DMS153 treated with DMSO at 0.1 percent for 48 hours (cell line): ENCODE data around the gene RUSC2.
"Not testable (repeated sequence)": the region's sequence is repeated elsewhere in the genome, so short reads cannot be mapped to it uniquely, and the experiment has no call there.

Experiments used
- DNase-seq: peaks from one replicate; lab custom pipeline; 2025; ENCODE audit not compliant: unreplicated experiment; lab: John Stamatoyannopoulos, UW

The RUSC2 gene

DNA sequence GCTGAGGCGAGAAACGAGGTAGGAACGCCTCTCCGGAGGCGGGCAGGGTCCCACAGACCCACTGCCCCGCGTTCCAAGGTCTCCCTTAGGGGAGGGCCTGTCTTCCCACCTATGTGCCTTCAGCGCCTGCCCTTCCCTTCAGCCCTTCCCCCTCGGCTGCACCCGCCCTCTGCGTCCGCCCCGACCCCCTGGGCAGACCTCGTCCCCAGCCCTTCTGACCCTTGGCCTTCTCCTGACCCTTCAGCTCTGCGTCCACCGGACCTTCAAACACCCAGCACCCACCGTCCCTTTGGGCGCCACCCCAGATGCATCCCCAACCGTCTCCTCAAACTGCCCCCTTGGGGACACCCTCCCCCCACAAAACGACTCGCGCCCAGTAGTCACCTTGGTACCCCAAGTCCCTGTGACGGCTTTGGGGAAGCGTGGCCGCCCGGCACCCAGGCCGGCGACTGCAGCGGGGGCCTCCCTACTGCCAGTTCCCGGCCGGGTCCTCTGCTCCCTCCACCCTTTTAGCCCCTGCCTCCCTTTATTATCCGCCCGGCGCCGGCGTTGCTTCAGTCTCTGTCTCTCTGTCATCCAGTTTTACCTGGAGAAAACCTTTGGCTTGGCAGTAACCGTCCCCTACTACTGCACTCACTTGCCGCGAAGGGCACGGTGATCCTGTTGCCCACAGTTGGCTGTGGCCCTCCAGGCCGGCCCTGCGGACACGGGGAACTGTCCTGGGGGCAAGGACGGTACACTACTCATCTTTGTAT, 421 bp downstream of the RUSC2 start:
- no peak for DNase-seq

DNA sequence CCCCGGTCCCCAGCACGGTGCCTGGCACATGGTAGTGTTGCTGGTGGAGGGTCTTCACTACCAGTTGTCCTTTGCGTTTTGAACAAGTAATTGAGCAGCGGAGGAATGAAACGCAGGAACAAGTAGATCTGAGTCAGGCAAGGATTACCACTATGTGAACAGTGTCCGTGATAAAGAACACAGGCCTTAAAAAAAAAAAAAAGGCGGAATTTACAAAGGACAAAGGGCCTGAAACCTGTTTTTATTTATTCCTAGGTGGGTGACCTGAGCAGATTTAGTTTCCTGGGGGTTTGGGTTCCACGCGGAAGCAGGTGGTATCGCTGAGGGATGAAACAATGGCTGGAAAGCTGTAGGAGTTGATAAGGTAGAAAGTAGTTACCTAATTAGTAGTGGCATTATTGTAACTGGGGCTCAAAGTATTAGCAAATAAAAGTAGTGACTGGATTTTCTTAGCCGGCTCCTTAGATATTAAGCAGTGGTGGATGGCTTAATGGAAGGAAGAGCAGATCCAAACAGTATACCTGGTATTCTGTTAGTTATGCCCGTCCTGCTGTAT, 1.1 kb downstream of the RUSC2 start:
- DNase-seq, result no peak

DNA sequence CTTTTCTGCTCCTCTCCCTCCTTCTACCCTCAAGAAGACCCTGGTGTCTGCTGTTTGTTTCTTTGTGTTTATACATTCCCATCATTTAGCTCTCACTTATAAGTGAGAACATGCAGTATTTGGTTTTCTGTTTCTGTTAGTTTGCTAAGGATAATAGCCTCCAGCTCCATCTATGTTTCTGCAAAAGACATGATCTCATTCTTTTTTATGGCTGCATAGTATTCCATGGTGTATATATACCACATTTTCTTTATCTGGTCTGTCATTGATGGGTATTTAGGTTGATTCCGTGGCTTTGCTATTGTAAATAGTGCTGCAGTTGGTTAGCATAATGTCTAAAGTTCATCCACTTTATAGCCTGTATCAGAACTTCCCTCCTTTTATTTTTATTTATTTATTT, 3.2 kb downstream of the RUSC2 start:
- not testable (repeated sequence) for DNase-seq

DNA sequence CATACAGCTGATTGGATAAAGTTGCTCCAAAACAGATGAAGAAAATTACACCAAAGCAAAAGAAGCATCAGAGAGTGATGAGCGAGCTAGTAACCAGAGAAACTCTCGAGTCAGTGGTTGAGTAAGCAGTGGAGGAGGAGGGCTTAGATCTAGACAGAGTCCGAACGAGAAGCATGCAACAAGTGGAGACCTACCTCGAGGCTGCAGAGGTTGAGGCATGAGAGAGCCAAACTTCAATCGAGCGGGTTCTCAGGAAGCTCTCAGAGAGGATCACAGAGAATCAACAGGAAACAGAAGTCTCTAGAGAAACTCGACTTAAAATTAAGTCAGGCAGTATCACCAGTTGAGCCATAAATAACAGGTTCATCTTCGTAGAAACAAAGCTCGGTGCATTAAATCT, 6.1 kb downstream of the RUSC2 start:
- no peak for DNase-seq

DNA sequence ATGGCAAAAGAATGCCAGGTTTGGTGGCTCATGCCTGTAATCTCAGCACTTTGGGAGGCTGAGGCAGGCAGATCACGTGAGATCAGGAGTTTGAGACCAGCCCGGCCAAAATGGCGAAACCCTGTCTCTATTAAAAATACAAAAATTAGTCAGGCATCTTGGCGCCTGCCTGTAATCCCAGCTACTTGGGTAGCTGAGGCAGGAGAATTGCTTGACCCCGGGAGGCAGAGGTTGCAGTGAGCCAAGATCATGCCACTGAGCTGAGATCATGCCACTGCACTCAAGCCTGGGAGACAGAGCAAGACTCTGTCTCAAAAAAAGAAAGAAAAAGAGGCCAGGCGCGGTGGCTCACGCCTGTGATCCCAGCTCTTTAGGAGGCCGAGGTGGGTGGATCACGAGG, 8.3 kb downstream of the RUSC2 start:
- not testable (repeated sequence) for DNase-seq

DNA sequence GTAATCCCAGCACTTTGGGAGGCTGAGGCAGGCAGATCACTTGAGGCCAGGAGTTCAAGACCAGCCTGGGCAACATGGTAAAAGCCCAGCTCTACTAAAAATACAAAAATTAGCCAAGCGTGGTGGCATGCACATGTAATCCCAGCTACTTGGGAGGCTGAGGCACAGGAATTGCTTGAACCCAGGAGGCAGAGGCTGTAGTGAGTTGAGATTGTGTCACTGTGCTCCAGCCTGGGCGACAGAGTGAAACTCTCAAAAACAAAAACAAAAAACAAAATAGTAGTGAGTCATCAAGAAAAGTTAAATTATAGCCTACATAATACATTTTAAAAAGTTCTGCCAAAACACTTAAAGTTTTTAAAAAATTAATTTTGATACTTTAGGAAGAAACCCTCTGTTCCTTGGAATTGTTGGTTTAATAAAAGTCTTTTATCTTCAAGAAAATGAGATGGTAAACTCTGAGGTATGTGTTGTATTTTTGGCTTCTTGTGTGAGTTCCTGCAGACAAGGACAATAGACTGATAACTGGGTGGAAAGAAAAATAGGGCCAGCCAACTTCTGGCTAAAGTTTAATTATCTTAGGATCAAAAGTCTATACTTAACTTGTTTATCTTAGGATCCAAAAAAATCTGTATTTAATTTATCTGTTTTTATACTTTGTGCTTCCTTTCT, 9.3 kb downstream of the RUSC2 start:
- DNase-seq, result no peak

DNA sequence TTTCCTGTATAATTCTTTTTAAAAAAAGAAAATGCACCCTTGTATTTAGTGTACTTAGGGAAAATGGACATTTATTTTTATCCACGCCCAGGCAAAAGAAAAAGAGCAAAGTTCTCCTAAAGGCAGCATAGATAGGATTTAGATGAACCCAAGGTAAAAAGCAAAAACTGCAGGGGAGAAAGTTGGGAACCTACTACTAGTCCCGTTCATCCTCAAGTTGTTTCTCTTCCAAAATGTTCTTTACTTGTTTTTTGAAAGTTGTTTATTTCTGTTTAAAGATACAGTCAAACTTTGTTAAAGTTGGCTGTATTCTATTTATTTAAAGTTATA, 9.8 kb downstream of the RUSC2 start:
- no peak for DNase-seq

DNA sequence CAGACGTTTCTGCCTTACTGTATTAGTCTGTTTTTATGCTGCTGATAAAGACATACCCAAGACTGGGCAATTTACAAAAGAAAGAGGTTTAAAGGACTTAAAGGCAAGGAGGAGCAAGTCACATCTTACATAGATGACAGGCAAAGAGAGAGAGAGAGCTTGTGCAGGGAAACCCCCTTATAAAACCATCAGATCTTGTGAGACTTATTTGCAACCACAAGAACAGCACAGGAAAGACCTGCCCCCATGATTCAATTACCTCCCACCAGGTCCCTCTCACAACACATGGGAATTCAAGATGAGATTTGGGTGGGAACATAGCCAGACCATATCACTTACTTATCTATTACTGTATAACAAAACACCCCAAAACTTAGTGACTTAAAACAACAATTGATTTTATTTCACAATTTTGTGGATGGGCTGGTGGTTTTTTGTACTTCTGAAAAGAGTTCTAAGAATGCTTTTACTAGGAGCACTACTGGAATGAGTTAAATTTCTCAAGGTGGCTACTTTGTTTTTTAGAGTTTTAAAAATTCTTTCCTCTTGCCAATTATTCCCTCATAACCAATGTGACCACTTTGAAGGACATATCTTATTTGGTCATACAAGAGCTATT, 10.3 kb downstream of the RUSC2 start:
- DNase-seq, result no peak

DNA sequence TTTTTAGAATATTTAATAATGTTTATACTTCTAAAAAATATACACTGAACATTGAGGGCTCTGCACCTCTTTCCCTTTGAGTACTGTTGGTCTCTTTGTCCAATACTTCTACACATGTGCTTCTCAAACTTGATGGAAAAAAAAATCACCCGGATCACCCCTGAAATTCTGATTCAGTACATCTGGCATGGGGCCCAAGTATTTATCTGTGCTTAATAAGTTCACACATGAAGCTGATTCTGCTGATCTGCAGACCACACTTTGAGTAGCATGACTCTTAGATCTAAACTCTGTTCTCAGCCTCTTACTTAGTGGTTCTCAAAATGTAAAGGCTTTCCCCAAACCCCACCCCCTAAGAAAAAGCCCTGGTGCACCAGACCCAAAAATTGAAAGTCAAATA, 12.0 kb downstream of the RUSC2 start:
- DNase-seq, result no peak

DNA sequence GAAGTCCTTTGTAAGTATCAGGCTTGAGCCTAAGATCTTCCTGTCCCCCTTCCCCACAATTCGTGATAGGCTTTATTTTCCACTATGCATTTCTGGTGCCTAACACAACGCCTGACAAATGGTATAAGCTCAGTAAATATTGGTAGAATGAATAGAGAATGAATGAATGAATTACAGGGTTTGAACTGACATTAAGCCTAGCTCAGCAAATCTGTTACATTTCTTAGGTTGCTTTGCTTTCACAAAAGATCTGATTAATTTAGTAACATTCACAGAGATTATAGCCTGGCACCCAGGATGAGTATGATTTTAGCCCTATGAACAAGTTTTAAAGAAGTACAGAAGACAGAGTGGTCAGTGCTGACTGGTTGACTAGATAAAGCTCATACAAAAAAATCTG, 16.4 kb downstream of the RUSC2 start:
- DNase-seq, result no peak

DNA sequence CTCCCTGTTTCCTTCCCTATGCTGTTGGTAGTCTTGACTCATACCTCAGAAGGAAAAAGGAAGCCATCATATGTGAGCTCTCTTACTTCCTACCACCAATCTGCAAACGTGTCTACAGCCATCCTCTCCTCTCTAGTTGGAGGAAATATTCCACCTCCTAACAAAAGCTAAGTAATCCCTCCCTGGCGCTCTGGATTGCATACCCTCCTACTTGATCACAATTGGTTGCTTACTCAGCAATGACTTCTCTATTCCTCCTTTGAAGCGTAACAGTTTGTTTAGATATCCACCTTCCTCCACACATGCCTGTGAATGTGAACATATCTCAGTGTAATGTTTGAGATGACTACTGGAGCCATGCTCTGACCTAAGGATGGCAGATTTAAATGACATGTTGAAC, 18.2 kb downstream of the RUSC2 start:
- no peak for DNase-seq

DNA sequence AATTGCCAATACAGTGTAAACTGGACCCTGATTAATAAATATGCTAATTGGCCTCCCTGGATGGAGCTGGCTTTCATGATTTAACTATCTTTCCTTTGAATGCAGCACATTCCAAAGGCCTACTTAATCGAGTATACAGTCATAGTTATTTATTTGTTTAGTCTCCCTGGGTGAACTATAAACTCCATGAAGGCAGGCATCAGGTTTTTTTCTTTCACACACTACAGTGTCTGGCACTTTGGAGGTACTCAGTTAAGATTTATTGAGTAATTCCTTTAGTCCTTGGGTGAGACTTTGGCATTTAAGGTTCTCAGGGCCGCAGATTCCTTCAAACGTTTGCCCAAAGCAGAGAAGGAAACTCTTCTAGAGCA, 20.5 kb downstream of the RUSC2 start:
- no peak for DNase-seq

DNA sequence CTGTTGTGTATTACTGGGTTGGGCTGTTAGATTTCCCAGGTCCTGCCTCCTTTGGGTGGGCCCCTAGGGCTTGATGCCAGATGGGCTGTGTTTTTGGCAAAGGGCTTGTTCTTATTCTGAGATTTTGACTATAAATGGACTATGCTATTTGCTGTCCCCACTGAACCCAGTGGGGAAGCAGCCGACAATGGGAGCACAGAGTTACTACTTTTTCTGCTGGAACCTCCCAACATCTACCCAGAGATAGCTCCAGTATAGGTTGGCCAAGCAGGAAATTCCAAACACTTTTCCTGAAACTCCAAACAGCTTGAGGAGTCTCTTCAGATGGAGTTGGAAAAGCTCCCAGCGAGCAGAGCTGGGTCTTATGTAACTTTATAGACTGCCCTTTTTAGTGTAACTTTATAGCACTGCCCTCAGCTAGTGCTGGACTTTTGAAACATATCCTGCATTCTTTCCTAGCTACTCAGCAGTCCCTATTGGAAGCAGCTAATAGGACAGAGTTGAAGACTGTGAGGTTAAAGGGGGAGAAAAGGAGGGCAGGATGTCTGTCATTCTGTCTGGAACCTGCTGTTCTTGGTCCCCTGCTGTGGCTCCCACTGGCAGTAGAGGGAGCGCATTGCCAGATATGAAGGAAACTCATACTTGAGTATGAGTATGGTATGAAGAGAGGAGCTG, 21.0 kb downstream of the RUSC2 start:
- no peak for DNase-seq

DNA sequence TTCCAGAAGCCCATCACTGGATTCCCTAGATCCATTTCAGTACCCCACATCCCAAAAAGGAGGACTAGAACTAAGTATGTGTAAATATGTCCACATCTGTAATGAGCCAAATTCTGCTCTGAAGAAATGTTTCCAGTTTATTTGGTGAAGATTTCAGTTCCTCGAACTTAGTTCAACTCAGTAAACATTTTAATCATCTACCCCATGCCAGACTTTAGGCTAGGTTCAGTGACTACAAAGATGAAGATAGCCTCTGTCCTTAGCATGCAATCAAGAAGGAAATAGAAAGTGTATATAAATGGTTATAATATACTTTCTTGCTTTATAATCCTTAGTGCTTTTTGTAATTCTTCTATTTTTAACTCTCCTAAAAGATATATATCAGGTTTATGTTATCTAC, 21.5 kb downstream of the RUSC2 start:
- no peak for DNase-seq

DNA sequence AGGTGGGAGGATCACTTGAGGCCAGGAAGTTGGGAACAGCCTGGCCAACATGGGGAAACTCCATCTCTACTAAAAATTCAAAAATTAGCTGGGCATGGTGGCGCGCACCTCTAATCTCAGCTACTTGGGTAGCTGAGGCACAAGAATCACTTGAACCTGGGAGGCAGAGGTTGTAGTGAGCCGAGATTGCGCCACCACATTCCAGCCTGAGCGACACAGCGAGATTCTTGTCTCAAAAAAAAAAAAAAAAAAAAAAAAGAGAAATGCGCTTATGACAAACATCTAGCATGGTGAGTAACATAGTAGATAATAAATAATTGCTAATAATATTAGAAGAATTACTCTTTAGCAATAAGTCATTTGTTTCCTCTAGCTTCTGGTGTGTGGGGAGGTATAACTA, 25.9 kb downstream of the RUSC2 start:
- no peak for DNase-seq

DNA sequence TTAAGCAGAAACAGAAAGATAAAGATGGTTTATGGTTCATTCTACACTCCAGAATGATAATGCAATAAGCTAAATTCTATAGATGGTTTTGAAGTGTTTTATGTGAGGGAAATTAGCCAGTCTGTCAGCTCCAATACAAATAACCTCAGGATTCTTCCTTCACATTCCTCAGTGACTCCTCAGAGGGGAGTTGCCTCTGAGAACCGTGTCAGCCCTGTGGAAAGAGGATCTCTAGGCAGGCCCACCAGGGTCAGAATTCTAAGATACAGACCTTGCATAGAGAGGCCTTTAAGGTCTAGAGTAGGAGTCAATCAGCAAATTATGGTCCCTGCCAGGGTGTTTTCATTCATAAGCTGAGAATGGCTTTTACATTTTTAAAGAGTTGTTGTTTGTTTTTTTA, 26.6 kb downstream of the RUSC2 start:
- DNase-seq, result no peak

DNA sequence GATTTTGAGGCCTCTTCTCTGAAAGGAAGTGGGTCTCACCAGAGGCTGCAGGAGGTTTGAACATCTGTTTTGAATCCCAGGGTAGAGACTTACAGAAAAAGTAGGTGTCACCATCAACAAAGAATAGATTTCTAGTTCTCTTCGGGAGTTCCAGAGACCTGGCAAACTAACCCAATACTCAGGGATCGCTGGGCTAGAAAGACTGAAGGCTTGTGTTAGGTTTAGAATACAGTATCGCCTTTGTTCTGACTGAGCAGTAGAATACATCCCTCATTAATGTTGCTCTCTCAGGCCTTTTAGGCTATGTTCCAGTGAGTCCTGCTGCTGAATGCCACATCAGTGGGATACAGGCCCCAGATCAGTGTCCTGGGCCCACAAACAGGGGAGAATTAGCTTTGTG, 27.2 kb downstream of the RUSC2 start:
- DNase-seq, result no peak

DNA sequence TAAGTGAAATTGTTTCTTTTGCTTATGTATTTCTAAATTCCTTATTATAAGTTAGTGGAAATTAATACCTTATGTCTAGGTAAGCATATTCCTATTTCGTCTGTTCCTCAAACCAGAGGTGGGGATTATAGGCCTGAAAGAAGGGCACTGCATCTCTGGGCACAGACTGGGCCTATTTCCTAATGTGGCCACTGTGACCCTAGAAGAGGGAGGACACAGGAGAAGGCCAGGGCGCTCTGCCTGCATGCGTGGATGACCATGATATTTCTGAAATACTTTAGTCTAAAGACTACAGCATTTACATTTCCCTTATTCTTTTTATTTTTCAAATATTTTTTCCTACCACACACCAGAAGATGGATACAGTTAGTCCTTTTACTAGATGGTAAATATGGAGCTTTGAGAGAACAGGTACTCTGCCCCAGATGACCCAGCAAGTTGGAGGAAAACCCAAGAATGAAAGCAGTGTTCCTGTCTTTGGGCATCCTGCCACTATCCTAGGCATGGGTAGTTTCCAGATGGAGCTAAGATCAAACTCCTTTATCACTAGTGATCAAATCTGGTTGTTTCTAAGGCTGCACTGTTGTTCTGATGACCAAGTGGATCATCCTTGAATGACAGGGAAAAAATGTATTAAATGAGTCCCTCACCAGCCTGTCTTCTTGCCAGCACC, 27.8 kb downstream of the RUSC2 start:
- DNase-seq, result no peak

DNA sequence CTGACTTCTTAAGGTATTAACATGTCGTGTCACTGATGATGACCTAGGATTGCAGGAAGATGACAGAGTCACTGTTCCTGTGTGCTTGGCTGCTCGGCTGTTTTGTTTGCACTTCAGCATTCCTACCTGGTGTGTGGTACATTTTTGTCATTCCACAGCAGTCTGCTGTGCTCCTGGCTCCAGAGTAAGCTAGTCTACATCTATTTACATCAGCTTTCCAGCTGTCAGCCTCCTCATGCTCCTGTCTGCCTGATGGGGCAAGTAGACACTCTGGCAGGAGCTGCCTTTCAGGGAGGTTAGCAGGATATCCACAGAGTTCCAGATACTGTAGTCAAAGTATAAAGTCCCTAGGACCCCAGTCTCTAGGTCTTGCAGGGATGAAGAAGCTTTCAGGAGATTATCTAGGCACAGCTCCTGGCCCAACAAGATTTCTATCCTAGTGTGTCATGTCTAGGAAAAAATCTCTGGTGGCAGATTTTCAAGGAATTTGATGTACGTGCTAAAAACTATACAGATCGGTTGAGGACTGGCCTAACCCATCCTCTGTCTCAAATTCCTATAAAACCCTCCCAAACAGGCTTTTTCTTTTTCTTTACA, 28.4 kb downstream of the RUSC2 start:
- DNase-seq, result no peak

DNA sequence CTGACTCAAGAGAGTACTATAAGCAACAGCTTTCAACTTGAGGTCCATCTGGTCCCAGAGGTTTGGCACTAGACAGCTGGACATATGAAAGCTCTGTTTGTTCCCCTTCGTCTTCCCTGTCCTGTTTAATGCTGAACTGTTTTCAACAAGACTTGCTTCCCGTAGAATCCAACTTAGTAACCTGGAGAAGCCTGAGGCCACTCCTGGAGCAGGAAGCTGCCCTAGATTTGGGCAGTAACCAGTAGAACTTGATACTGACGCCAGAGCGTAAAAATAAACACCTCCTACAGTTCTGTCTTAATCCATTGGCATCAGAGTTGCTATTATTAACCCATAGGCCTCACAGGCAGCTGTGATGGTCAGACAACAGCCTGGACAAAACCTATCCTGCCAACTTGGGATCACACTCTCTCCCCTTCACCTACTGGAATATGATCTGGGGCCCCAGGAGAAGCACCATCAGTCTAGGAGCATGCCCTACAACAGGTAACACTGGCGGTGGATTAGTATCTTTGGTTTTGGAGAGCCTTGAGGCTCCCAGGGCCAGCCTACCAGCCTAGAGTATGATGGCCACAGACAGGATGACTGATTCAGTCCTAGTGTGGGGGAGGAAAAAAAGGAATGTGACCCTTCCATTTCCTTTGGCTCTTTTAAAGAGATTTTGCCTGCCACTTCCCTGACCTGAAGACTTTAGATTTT, 29.2 kb downstream of the RUSC2 start:
- no peak for DNase-seq
